Fibroblast of lung (primary cell): Measurements from ENCODE around the gene DEDD2. TPM values are rescaled to one million over a fixed set of nuclear protein-coding genes. Genes with fewer than 3 reads are reported as not detected.

Experiments
- DNase-seq, 2 donors: peaks; one replicate each; pipeline versions ENCODE4 v3.0.0 to v3.0.0-alpha.2; 2010; ENCODE audit warnings: low read depth in 2 of 2
- H2AFZ ChIP-seq: 2 replicates; pipeline ENCODE4 v1.5.1; 2012; ENCODE audit warnings: low read length, control low read depth, inconsistent platforms
- H3K27ac ChIP-seq: 2 replicates; pipeline ENCODE4 v1.5.1; 2011; ENCODE audit warnings: low read length, control low read depth; ENCODE audit not compliant: insufficient read depth
- H3K27me3 ChIP-seq: 2 replicates; pipeline ENCODE4 v1.5.1; 2011; ENCODE audit warnings: mild to moderate bottlenecking, low read length; ENCODE audit not compliant: control insufficient read depth, insufficient read depth
- H3K36me3 ChIP-seq: 2 replicates; pipeline ENCODE4 v1.5.1; 2011; ENCODE audit warnings: low read length; ENCODE audit not compliant: control insufficient read depth, insufficient read depth
- H3K4me1 ChIP-seq: 2 replicates; pipeline ENCODE4 v1.5.1; 2011; ENCODE audit warnings: low read length; ENCODE audit not compliant: control insufficient read depth, insufficient read depth; ENCODE audit errors: extremely low read depth
- H3K4me2 ChIP-seq: 2 replicates; pipeline ENCODE4 v1.5.1; 2011; ENCODE audit warnings: low read length, control low read depth; ENCODE audit not compliant: insufficient read depth; ENCODE audit errors: extremely low read depth
- H3K4me3 ChIP-seq, 4 experiments: fragments of 200-600 bp in 1 of 4; sonication (generic) in 1 of 4; replicated peaks in 1 of 4; 2 replicates each; pipeline ENCODE4 v1.5.1; 2011 to 2016; ENCODE audit warnings: low read length in 4 of 4, low read depth in 3 of 4, mild to moderate bottlenecking in 3 of 4, control low read depth in 2 of 4, inconsistent platforms in 1 of 4, mixed read lengths in 1 of 4; ENCODE audit not compliant: insufficient read depth in 1 of 4; ENCODE audit errors: control extremely low read depth in 1 of 4
- H3K79me2 ChIP-seq: 2 replicates; pipeline ENCODE4 v1.5.1; 2012; ENCODE audit warnings: mild to moderate bottlenecking, low read length, inconsistent platforms; ENCODE audit not compliant: control insufficient read depth, insufficient read depth
- H3K9ac ChIP-seq: 2 replicates; pipeline ENCODE4 v1.5.1; 2011; ENCODE audit warnings: mild to moderate bottlenecking, low read length, control low read depth; ENCODE audit not compliant: insufficient read depth
- H3K9me3 ChIP-seq: 2 replicates; pipeline ENCODE4 v1.5.1; 2012; ENCODE audit warnings: low read depth, low read length; ENCODE audit not compliant: control insufficient read depth, insufficient read depth
- H4K20me1 ChIP-seq: 2 replicates; pipeline ENCODE4 v1.5.1; 2011; ENCODE audit warnings: low read length; ENCODE audit not compliant: control insufficient read depth, insufficient read depth; ENCODE audit errors: extremely low read depth
- CTCF ChIP-seq, 2 donors: IDR thresholded peaks in 1 of 2; conservative IDR thresholded peaks in 1 of 2; 1 replicate in 1 of 2; 2 replicates in 1 of 2; pipeline ENCODE4 v1.5.1; 2011 to 2012; ENCODE audit warnings: low read length in 2 of 2, control low read depth in 1 of 2, inconsistent platforms in 1 of 2, low read depth in 1 of 2, mild to moderate bottlenecking in 1 of 2
- EZH2 ChIP-seq: IDR thresholded peaks from 2 replicates; pipeline ENCODE4 v1.5.1; 2012; ENCODE audit warnings: low read length, control low read depth, mild to moderate bottlenecking; ENCODE audit errors: missing control alignments
- polyA plus RNA-seq, 2 donors: library from polyadenylated mRNA; depleted of rRNA in 1 of 2; stranded (reverse) in 1 of 2; unstranded in 1 of 2; fragments of >200 nt; gene quantifications; 2 replicates each; pipeline ENCODE4 v1.2.1, GENCODE V29; 2011 to 2012; ENCODE audit warnings: missing spikeins in 1 of 2
- total RNA-seq: library from RNA; depleted of rRNA; stranded (reverse); fragments of >200 nt; gene quantifications from 2 replicates; pipeline ENCODE4 v1.2.1, GENCODE V29; 2014

DEDD2 gene
- total and polyA plus RNA-seq, 2 donors (not counting 1 experiment from before 2014, with no cell fraction given): 10.0 to 17.8 TPM

- Histone ChIP-seq H3K4me1 (peaks cover 8% of the 10 kb centered on the region), H3K27me3 (no peaks in the 10 kb centered on the region), H3K4me2 (peak overlapping the region; percentile 99), H3K36me3 (peaks cover 2% of the 10 kb centered on the region), H2AFZ (peak overlapping the region; percentile 55), H3K4me3 (peak overlapping the region; percentile 65 to 95 (median 80)), H3K79me2 (peaks cover 43% of the 10 kb centered on the region), H3K9ac (peak overlapping the region; percentile 73), H3K9me3 (no peaks in the 10 kb centered on the region), H3K27ac (peak overlapping the region; percentile 98), H4K20me1 (no peaks in the 10 kb centered on the region)
- no peak for TF ChIP-seq CTCF (conservative IDR thresholded peaks at IDR 0.05 in 1 of 2, IDR thresholded peaks at IDR 0.05 in 1 of 2; ENCODE audit: low read depth in 1 of 2, low read length in 2 of 2)
- TF ChIP-seq EZH2: no peak
- DNase-seq: peak; percentile 23 to 36
These were observed 591 bp downstream of the DEDD2 start for GRCh38 chr19:42216653-42217519.

- no peak for DNase-seq
- Histone ChIP-seq H4K20me1 (no peaks in the 10 kb centered on the region), H3K27me3 (no peaks in the 10 kb centered on the region), H3K4me1 (peaks cover 8% of the 10 kb centered on the region), H3K27ac (no peak overlapping the region), H3K4me2 (no peak overlapping the region), H3K9me3 (no peaks in the 10 kb centered on the region), H3K9ac (no peak overlapping the region), H3K79me2 (peaks cover 26% of the 10 kb centered on the region), H2AFZ (no peak overlapping the region), H3K4me3 (no peak overlapping the region), H3K36me3 (peaks cover 2% of the 10 kb centered on the region)
- TF ChIP-seq CTCF (conservative IDR thresholded peaks at IDR 0.05 in 1 of 2, IDR thresholded peaks at IDR 0.05 in 1 of 2; ENCODE audit: low read depth in 1 of 2, low read length in 2 of 2) (no peak), EZH2 (no peak)
These were observed 2.5 kb downstream of the DEDD2 start for GRCh38 chr19:42214810-42215485.

- H3K4me1 ChIP-seq: peaks cover 9% of the 10 kb centered on the region
- no peaks in the 10 kb centered on the region for H3K9me3 ChIP-seq
- no peak for TF ChIP-seq EZH2
- no peak for TF ChIP-seq CTCF (conservative IDR thresholded peaks at IDR 0.05 in 1 of 2, IDR thresholded peaks at IDR 0.05 in 1 of 2; ENCODE audit: low read depth in 1 of 2, low read length in 2 of 2)
- no peaks in the 10 kb centered on the region for H3K27me3 ChIP-seq
- no peak overlapping the region for H3K4me3 ChIP-seq
- H3K27ac ChIP-seq: no peak overlapping the region
- no peak overlapping the region for H2AFZ ChIP-seq
- H4K20me1 ChIP-seq: no peaks in the 10 kb centered on the region
- no peak overlapping the region for H3K9ac ChIP-seq
- peaks cover 24% of the 10 kb centered on the region for H3K79me2 ChIP-seq
- DNase-seq: no peak
- H3K4me2 ChIP-seq: no peak overlapping the region
- peaks cover 6% of the 10 kb centered on the region for H3K36me3 ChIP-seq
These were observed 4.6 kb downstream of the DEDD2 start for GRCh38 chr19:42212886-42213285.
